ENCODE results near the gene RBKS. TPM values are rescaled to one million over a fixed set of nuclear protein-coding genes. Genes with fewer than 3 reads are reported as not detected.

Gene RBKS
- total RNA-seq, 1 experiment from 2014 or later: 1.7 TPM

GRCh38 chr2:27886322-27886721 lies 3.9 kb downstream of the RBKS start:
- Mint-ChIP-seq H3K4me1 (peaks cover 7% of the 10 kb centered on the region), H3K9me3 (peaks cover 12% of the 10 kb centered on the region), H3K27ac (no peak overlapping the region), H3K27me3 (ENCODE audit: low read depth) (no peaks in the 10 kb centered on the region; the same call in 1 of the 2 replicates), H3K36me3 (no peaks in the 10 kb centered on the region), H3K4me3 (no peak overlapping the region)
- ChIA-PET POLR2A (no interaction called here), CTCF (no interaction called here)
- ATAC-seq (no peak), DNase-seq (ENCODE audit: low spot score) (no peak)
- TF ChIP-seq NFE2L1 (CRISPR knock-in tag; IDR thresholded peaks at IDR 0.05) (no peak), FOXP4 (CRISPR knock-in tag; IDR thresholded peaks at IDR 0.05) (no peak), SMAD3 (CRISPR knock-in tag; IDR thresholded peaks at IDR 0.05; ENCODE audit: borderline replicate concordance) (no peak), AR (CRISPR knock-in tag; IDR thresholded peaks at IDR 0.05) (no peak), CBFB (CRISPR knock-in tag; IDR thresholded peaks at IDR 0.05; ENCODE audit: low read depth) (no peak), E2F5 (CRISPR knock-in tag; IDR thresholded peaks at IDR 0.05) (no peak), EMX1 (CRISPR knock-in tag; IDR thresholded peaks at IDR 0.05) (no peak), ZNF396 (CRISPR knock-in tag; IDR thresholded peaks at IDR 0.05; ENCODE audit: borderline replicate concordance) (no peak), OVOL2 (CRISPR knock-in tag; IDR thresholded peaks at IDR 0.05; ENCODE audit: borderline replicate concordance) (no peak)
- TF ChIP-seq, protein P1, sequence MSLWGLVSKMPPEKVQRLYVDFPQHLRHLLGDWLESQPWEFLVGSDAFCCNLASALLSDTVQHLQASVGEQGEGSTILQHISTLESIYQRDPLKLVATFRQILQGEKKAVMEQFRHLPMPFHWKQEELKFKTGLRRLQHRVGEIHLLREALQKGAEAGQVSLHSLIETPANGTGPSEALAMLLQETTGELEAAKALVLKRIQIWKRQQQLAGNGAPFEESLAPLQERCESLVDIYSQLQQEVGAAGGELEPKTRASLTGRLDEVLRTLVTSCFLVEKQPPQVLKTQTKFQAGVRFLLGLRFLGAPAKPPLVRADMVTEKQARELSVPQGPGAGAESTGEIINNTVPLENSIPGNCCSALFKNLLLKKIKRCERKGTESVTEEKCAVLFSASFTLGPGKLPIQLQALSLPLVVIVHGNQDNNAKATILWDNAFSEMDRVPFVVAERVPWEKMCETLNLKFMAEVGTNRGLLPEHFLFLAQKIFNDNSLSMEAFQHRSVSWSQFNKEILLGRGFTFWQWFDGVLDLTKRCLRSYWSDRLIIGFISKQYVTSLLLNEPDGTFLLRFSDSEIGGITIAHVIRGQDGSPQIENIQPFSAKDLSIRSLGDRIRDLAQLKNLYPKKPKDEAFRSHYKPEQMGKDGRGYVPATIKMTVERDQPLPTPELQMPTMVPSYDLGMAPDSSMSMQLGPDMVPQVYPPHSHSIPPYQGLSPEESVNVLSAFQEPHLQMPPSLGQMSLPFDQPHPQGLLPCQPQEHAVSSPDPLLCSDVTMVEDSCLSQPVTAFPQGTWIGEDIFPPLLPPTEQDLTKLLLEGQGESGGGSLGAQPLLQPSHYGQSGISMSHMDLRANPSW (CRISPR knock-in tag; conservative IDR thresholded peaks at IDR 0.05; ENCODE audit: low read depth): no peak
- TF ChIP-seq, protein P2, sequence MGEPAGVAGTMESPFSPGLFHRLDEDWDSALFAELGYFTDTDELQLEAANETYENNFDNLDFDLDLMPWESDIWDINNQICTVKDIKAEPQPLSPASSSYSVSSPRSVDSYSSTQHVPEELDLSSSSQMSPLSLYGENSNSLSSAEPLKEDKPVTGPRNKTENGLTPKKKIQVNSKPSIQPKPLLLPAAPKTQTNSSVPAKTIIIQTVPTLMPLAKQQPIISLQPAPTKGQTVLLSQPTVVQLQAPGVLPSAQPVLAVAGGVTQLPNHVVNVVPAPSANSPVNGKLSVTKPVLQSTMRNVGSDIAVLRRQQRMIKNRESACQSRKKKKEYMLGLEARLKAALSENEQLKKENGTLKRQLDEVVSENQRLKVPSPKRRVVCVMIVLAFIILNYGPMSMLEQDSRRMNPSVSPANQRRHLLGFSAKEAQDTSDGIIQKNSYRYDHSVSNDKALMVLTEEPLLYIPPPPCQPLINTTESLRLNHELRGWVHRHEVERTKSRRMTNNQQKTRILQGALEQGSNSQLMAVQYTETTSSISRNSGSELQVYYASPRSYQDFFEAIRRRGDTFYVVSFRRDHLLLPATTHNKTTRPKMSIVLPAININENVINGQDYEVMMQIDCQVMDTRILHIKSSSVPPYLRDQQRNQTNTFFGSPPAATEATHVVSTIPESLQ (CRISPR knock-in tag; IDR thresholded peaks at IDR 0.05): no peak
- TF ChIP-seq, protein P3, sequence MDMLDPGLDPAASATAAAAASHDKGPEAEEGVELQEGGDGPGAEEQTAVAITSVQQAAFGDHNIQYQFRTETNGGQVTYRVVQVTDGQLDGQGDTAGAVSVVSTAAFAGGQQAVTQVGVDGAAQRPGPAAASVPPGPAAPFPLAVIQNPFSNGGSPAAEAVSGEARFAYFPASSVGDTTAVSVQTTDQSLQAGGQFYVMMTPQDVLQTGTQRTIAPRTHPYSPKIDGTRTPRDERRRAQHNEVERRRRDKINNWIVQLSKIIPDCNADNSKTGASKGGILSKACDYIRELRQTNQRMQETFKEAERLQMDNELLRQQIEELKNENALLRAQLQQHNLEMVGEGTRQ (CRISPR knock-in tag; IDR thresholded peaks at IDR 0.05): no peak

GRCh38 chr2:27885661-27886060 lies 4.5 kb downstream of the RBKS start:
- DNase-seq (ENCODE audit: low spot score) (no peak), ATAC-seq (no peak)
- POLR2A ChIA-PET: no interaction called here
- no peaks in the 10 kb centered on the region; the same call in 1 of the 2 replicates for H3K27me3 Mint-ChIP-seq (ENCODE audit: low read depth)
- CTCF ChIA-PET: no interaction called here
- H3K36me3 Mint-ChIP-seq: no peaks in the 10 kb centered on the region
- no peak overlapping the region for H3K27ac Mint-ChIP-seq
- peaks cover 12% of the 10 kb centered on the region for H3K9me3 Mint-ChIP-seq
- H3K4me3 Mint-ChIP-seq: no peak overlapping the region
- H3K4me1 Mint-ChIP-seq: peaks cover 4% of the 10 kb centered on the region
- TF ChIP-seq HMGXB4 (CRISPR knock-in tag; IDR thresholded peaks at IDR 0.05) (no peak), SMAD4 (CRISPR knock-in tag; IDR thresholded peaks at IDR 0.05) (no peak)
- TF ChIP-seq, protein P4, sequence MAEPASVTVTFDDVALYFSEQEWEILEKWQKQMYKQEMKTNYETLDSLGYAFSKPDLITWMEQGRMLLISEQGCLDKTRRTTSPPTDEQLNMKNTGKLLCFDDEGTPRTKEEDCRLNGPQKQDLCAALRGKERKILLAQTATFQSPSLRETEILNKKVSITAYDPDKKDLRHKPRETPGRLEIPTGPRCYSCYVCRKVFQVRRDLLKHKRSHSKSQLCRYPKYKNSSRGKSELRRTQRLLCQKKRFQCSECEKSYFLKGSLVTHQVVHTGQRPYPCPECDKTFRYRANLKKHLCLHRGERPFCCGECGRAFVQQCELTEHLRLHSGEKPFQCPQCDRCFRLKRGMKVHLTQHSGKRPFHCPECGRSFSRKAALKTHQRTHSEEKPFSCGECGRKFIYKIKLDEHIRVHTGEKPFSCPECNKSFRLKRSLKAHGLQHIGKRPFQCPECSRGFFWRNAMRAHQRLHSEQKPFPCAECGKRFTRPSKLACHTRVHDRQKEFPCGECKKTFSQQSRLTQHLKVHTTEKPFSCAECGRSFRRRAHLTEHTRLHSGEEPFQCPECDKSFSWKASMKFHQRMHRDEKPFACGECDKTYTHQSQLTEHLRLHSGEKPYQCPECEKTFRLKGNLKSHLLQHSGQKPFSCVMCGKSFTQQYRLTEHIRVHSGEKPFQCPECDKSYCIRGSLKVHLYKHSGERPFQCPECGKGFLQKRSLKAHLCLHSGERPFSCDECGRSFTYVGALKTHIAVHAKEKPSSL (CRISPR knock-in tag; conservative IDR thresholded peaks at IDR 0.05): no peak
- TF ChIP-seq, protein P5, sequence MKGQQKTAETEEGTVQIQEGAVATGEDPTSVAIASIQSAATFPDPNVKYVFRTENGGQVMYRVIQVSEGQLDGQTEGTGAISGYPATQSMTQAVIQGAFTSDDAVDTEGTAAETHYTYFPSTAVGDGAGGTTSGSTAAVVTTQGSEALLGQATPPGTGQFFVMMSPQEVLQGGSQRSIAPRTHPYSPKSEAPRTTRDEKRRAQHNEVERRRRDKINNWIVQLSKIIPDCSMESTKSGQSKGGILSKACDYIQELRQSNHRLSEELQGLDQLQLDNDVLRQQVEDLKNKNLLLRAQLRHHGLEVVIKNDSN (CRISPR knock-in tag; IDR thresholded peaks at IDR 0.05): no peak

Measured in WTC11 (cell line).